ENCODE measurements around the gene TBC1D10A. TPM values are rescaled to one million over a fixed set of nuclear protein-coding genes. Genes with fewer than 3 reads are reported as not detected.
A peak's percentile ranks its signal among the peaks of the same experiment; 100 is the strongest.

The TBC1D10A gene
- total RNA-seq, 1 donor from 2014 or later = 7.9 TPM

- Mint-ChIP-seq H3K9me3 (ENCODE audit: unreplicated experiment) (no peaks in the 10 kb centered on the region), H3K36me3 (ENCODE audit: low read depth, unreplicated experiment) (peaks cover 7% of the 10 kb centered on the region), H3K4me3 (ENCODE audit: unreplicated experiment) (peak overlapping the region; percentile 35), H3K27ac (ENCODE audit: unreplicated experiment) (no peak overlapping the region), H3K4me1 (ENCODE audit: unreplicated experiment) (peaks cover 15% of the 10 kb centered on the region), H3K27me3 (ENCODE audit: unreplicated experiment) (peaks cover 10% of the 10 kb centered on the region)
- no peak for DNase-seq (ENCODE audit: low spot score)
- TF ChIP-seq, protein P1, sequence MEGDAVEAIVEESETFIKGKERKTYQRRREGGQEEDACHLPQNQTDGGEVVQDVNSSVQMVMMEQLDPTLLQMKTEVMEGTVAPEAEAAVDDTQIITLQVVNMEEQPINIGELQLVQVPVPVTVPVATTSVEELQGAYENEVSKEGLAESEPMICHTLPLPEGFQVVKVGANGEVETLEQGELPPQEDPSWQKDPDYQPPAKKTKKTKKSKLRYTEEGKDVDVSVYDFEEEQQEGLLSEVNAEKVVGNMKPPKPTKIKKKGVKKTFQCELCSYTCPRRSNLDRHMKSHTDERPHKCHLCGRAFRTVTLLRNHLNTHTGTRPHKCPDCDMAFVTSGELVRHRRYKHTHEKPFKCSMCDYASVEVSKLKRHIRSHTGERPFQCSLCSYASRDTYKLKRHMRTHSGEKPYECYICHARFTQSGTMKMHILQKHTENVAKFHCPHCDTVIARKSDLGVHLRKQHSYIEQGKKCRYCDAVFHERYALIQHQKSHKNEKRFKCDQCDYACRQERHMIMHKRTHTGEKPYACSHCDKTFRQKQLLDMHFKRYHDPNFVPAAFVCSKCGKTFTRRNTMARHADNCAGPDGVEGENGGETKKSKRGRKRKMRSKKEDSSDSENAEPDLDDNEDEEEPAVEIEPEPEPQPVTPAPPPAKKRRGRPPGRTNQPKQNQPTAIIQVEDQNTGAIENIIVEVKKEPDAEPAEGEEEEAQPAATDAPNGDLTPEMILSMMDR (IDR thresholded peaks at IDR 0.05; ENCODE audit: unreplicated experiment) = no peak
Measured at GRCh38 chr22:30362651-30363281, 36.0 kb upstream of the TBC1D10A start.

- no peaks in the 10 kb centered on the region for H3K9me3 Mint-ChIP-seq (ENCODE audit: unreplicated experiment)
- H3K27ac Mint-ChIP-seq (ENCODE audit: unreplicated experiment) = peak overlapping the region; percentile 20
- TF ChIP-seq, protein P1 (IDR thresholded peaks at IDR 0.05; ENCODE audit: unreplicated experiment) = no peak
- peaks cover 7% of the 10 kb centered on the region for H3K36me3 Mint-ChIP-seq (ENCODE audit: low read depth, unreplicated experiment)
- peak overlapping the region; percentile 35 for H3K4me3 Mint-ChIP-seq (ENCODE audit: unreplicated experiment)
- no peak for DNase-seq (ENCODE audit: low spot score)
- peaks cover 12% of the 10 kb centered on the region for H3K27me3 Mint-ChIP-seq (ENCODE audit: unreplicated experiment)
- peaks cover 15% of the 10 kb centered on the region for H3K4me1 Mint-ChIP-seq (ENCODE audit: unreplicated experiment)
Measured at GRCh38 chr22:30361916-30362650, 35.3 kb upstream of the TBC1D10A start.

DNA sequence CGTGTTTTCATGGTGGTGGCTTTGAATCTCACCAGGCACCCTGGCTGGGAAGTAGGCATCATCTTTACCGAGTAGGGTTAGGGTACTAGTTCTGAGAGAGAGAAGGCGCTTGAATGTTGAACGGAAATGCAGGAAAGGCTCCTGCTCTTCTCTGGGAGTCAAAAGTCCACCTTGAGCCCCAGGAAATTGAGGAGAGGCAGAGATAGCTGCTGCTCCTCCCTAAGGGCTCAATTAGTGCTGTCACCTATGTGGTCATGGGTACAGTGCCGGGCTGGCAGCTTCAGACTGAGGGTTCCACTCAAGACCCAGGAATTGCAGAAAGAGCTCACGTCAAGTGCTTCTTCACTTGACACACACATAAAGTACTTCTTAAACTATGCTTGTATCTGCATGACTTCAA lies 31.8 kb upstream of the TBC1D10A start:
- H3K4me1 Mint-ChIP-seq (ENCODE audit: unreplicated experiment) = peaks cover 35% of the 10 kb centered on the region
- H3K27ac Mint-ChIP-seq (ENCODE audit: unreplicated experiment) = no peak overlapping the region
- H3K4me3 Mint-ChIP-seq (ENCODE audit: unreplicated experiment) = no peak overlapping the region

GRCh38 chr22:30357650-30358215 lies 31.0 kb upstream of the TBC1D10A start:
- no peak for DNase-seq (ENCODE audit: low spot score)
- peaks cover 16% of the 10 kb centered on the region for H3K36me3 Mint-ChIP-seq (ENCODE audit: low read depth, unreplicated experiment)
- no peaks in the 10 kb centered on the region for H3K9me3 Mint-ChIP-seq (ENCODE audit: unreplicated experiment)
- peaks cover 31% of the 10 kb centered on the region for H3K4me1 Mint-ChIP-seq (ENCODE audit: unreplicated experiment)
- H3K27me3 Mint-ChIP-seq (ENCODE audit: unreplicated experiment) = peaks cover 11% of the 10 kb centered on the region
- TF ChIP-seq, protein P1 (IDR thresholded peaks at IDR 0.05; ENCODE audit: unreplicated experiment) = no peak
- peak overlapping the region; percentile 99 for H3K4me3 Mint-ChIP-seq (ENCODE audit: unreplicated experiment)
- peak overlapping the region; percentile 79 for H3K27ac Mint-ChIP-seq (ENCODE audit: unreplicated experiment)

More for the DNA sequence above, 31.8 kb upstream of the TBC1D10A start:
- Mint-ChIP-seq H3K9me3 (ENCODE audit: unreplicated experiment) (no peaks in the 10 kb centered on the region), H3K27me3 (ENCODE audit: unreplicated experiment) (peaks cover 11% of the 10 kb centered on the region), H3K36me3 (ENCODE audit: low read depth, unreplicated experiment) (peaks cover 14% of the 10 kb centered on the region)
- no peak for DNase-seq (ENCODE audit: low spot score)
- TF ChIP-seq, protein P1 (IDR thresholded peaks at IDR 0.05; ENCODE audit: unreplicated experiment) = no peak

GRCh38 chr22:30357236-30357570 lies 30.5 kb upstream of the TBC1D10A start:
- peak overlapping the region; percentile 96 for H3K27ac Mint-ChIP-seq (ENCODE audit: unreplicated experiment)
- TF ChIP-seq, protein P1 (IDR thresholded peaks at IDR 0.05; ENCODE audit: unreplicated experiment) = no peak
- H3K4me1 Mint-ChIP-seq (ENCODE audit: unreplicated experiment) = peaks cover 26% of the 10 kb centered on the region
- no peaks in the 10 kb centered on the region for H3K9me3 Mint-ChIP-seq (ENCODE audit: unreplicated experiment)
- DNase-seq (ENCODE audit: low spot score) = peak; percentile 35
- peak overlapping the region; percentile 99 for H3K4me3 Mint-ChIP-seq (ENCODE audit: unreplicated experiment)
- H3K36me3 Mint-ChIP-seq (ENCODE audit: low read depth, unreplicated experiment) = peaks cover 18% of the 10 kb centered on the region
- H3K27me3 Mint-ChIP-seq (ENCODE audit: unreplicated experiment) = peaks cover 10% of the 10 kb centered on the region

All from endothelial cell (in vitro differentiated cells).